ENCODE measurements around the gene RPP40. TPM values are rescaled to one million over a fixed set of nuclear protein-coding genes. Genes with fewer than 3 reads are reported as not detected.

Gene RPP40
- total RNA-seq, 4 donors from 2014 or later: 4.4 to 7.4 TPM; not detected in 2

GRCh38 chr6:4973415-4973814, 30.4 kb downstream of the RPP40 start:
- DNase-seq: no peak
- no peaks in the 10 kb centered on the region for H3K27me3 ChIP-seq
- TF ChIP-seq POLR2A (IDR thresholded peaks at IDR 0.05) (no peak), CTCF (IDR thresholded peaks at IDR 0.05) (no peak)
- no peaks in the 10 kb centered on the region for H3K36me3 ChIP-seq
- H3K4me1 ChIP-seq: no peaks in the 10 kb centered on the region
- H3K9me3 ChIP-seq: no peaks in the 10 kb centered on the region
- H3K27ac ChIP-seq: no peak overlapping the region
- H3K4me3 ChIP-seq: no peak overlapping the region

GRCh38 chr6:4972438-4972837, 31.4 kb downstream of the RPP40 start:
- no peak overlapping the region for H3K4me3 ChIP-seq
- DNase-seq: no peak
- TF ChIP-seq POLR2A (IDR thresholded peaks at IDR 0.05) (no peak), CTCF (IDR thresholded peaks at IDR 0.05) (no peak)

GRCh38 chr6:4971851-4972250, 32.0 kb downstream of the RPP40 start:
- no peak for DNase-seq
- Histone ChIP-seq H3K27ac (no peak overlapping the region), H3K27me3 (no peaks in the 10 kb centered on the region), H3K4me1 (no peaks in the 10 kb centered on the region), H3K36me3 (no peaks in the 10 kb centered on the region), H3K4me3 (no peak overlapping the region), H3K9me3 (no peaks in the 10 kb centered on the region)
- TF ChIP-seq CTCF (IDR thresholded peaks at IDR 0.05): no peak
- TF ChIP-seq POLR2A (IDR thresholded peaks at IDR 0.05): no peak

More at GRCh38 chr6:4972438-4972837, 31.4 kb downstream of the RPP40 start:
- H3K27me3 ChIP-seq: no peaks in the 10 kb centered on the region
- no peak overlapping the region for H3K27ac ChIP-seq
- no peaks in the 10 kb centered on the region for H3K4me1 ChIP-seq
- H3K9me3 ChIP-seq: no peaks in the 10 kb centered on the region
- no peaks in the 10 kb centered on the region for H3K36me3 ChIP-seq

GRCh38 chr6:4970739-4971395, 33.0 kb downstream of the RPP40 start:
- H3K27me3 ChIP-seq: no peaks in the 10 kb centered on the region
- H3K9me3 ChIP-seq: no peaks in the 10 kb centered on the region
- DNase-seq: no peak
- H3K27ac ChIP-seq: no peak overlapping the region
- no peak for TF ChIP-seq POLR2A (IDR thresholded peaks at IDR 0.05)
- no peak for TF ChIP-seq CTCF (IDR thresholded peaks at IDR 0.05)
- no peaks in the 10 kb centered on the region for H3K36me3 ChIP-seq
- no peaks in the 10 kb centered on the region for H3K4me1 ChIP-seq
- no peak overlapping the region for H3K4me3 ChIP-seq

GRCh38 chr6:4969609-4970285, 34.1 kb downstream of the RPP40 start:
- Histone ChIP-seq H3K27me3 (no peaks in the 10 kb centered on the region), H3K36me3 (no peaks in the 10 kb centered on the region), H3K27ac (no peak overlapping the region), H3K4me3 (no peak overlapping the region), H3K9me3 (no peaks in the 10 kb centered on the region), H3K4me1 (no peaks in the 10 kb centered on the region)
- DNase-seq: no peak
- TF ChIP-seq CTCF (IDR thresholded peaks at IDR 0.05) (no peak), POLR2A (IDR thresholded peaks at IDR 0.05) (no peak)
